GM19438 (cell line): ENCODE measurements around the gene FBXW11.

Experiments
- ATAC-seq: cut with Tn5 transposase; IDR thresholded peaks from one replicate; pipeline ENCODE4 v1.9.1; 2021; ENCODE audit warnings: low read depth; ENCODE audit not compliant: unreplicated experiment

The FBXW11 gene

GRCh38 chr5:171816666-171817065 lies 189.8 kb downstream of the FBXW11 start:
- no peak for ATAC-seq

- ATAC-seq: no peak
These were observed 192.5 kb downstream of the FBXW11 start for GRCh38 chr5:171813813-171814490.

- no peak for ATAC-seq
These were observed 193.2 kb downstream of the FBXW11 start for GRCh38 chr5:171813270-171813669.
